ENCODE data around the gene PUS10.
"Not testable (repeated sequence)": the region's sequence is repeated elsewhere in the genome, so short reads cannot be mapped to it uniquely, and the experiment has no call there.

Gene PUS10

GRCh38 chr2:60926741-60927552, 91.1 kb downstream of the PUS10 start:
- no peak for DNase-seq

DNA sequence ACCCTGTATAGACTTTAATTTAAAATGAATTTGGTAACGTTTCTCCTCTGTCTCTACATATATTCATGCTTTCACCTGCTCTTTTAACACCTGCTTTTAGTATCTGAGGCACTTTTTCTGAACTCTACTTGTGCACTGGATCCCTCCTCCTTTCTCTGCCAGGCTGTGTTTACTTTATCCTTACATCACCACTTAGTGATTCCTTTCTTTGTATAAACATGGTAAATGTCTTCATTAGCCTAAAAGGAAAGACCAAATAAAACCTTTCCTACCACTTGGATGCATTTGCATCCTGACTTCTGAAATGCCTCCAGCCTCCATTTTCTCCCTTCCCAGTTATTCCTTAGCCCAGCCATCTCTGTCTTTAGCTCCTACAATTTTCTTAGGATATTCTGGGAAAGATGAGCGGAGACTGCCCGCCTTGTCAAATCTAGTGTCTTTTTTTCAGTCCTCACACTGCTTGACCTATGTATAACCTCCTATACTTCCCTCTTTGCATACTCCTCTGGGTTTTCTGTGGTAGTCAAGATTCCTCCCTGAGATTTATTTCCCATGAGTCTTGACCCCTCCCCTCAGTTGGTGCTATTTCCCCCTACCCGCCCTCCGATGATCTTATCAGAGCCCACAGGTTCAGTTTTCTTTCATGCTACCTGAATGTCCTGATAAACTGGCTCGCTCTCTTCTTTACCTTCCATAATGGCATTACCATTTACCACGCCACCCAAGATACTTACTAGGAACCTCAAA, 91.9 kb downstream of the PUS10 start:
- DNase-seq, result no peak

GRCh38 chr2:60907329-60907728, 110.7 kb downstream of the PUS10 start:
- DNase-seq, result no peak

DNA sequence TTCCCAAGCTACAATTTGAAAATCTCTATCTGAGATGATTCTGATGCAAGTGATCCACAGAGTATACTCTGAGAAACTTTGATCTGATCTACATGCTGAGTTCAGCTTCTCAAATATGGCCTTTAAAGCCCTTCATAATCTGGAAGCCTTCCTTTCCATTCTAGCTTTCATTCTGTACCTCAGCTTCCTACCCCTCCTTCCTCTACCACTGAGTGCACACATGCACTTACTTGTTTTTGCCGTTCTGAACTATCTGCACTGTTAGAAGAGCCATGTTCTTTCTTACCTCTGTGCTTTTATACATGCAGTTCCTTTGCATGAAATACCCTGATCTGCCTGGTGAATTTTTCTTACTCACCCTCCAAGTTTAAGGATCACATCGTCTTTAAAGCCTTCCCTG, 111.7 kb downstream of the PUS10 start:
- DNase-seq, result no peak

- DNase-seq, result not testable (repeated sequence)
Measured at GRCh38 chr2:60905867-60906266, 112.2 kb downstream of the PUS10 start.

DNA sequence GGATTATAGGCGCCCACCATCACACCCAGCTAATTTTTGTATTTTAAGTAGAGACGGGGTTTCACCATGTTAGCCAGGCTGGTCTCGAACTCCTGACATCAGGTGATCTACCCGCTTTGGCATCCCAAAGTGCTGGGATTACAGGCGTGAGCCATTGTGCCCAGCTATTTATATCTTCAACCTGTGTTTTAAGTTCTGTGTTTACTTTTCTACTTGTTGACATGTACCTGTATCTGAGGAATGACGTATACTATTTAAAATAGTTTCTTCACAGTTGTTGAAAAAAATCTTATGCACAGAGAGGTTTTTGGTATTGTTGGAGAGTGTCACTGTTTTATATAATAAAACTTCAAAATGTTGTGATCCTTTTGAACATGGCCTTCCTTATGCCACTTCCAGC, 116.8 kb downstream of the PUS10 start:
- DNase-seq, result not testable (repeated sequence)

GRCh38 chr2:60899892-60900249, 118.2 kb downstream of the PUS10 start:
- DNase-seq, result no peak

GRCh38 chr2:60899230-60899891, 118.7 kb downstream of the PUS10 start:
- DNase-seq, result peak; percentile 32 to 57

- DNase-seq, result no peak
Measured at GRCh38 chr2:60898567-60898966, 119.5 kb downstream of the PUS10 start.

Measured in stimulated activated CD4-positive, alpha-beta T cell treated with anti-CD3 and anti-CD28 coated beads, Interleukin-2, amount 100 ng/mL, for 48 hours (primary cell).